Measurements from ENCODE around the gene ZNF559. TPM values are rescaled to one million over a fixed set of nuclear protein-coding genes. Genes with fewer than 3 reads are reported as not detected.

ZNF559 gene
- total and polyA plus RNA-seq, 2 of the 8 experiments (the other 6 are each of a cell fraction or from before 2014, with no cell fraction given): 10.2 to 17.6 TPM

GRCh38 chr19:9313756-9314155 lies 10.2 kb upstream of the ZNF559 start:
- no peak overlapping the region for H3K23ac ChIP-seq (ENCODE audit: insufficient read length)
- H3K79me1 ChIP-seq (ENCODE audit: low read depth, low read length): no peaks in the 10 kb centered on the region
- H3K36me3 ChIP-seq (ENCODE audit: control insufficient read depth in 2 of 4, insufficient read depth in 4 of 4, low read length in 3 of 4): no peaks in the 10 kb centered on the region
- no peak overlapping the region for H3K9ac ChIP-seq (replicated peaks in 1 of 4; ENCODE audit: extremely low read depth in 1 of 4, low read depth in 3 of 4, low read length in 3 of 4)
- H2AK5ac ChIP-seq (ENCODE audit: low read depth, low read length): no peak overlapping the region
- WGBS, 2 experiments (ENCODE audit: extremely low coverage in 1 of 2, insufficient coverage in 1 of 2, insufficient read length in 1 of 2, insufficient replicate concordance in 2 of 2, low coverage in 1 of 2, low lambda C conversion rate in 2 of 2, missing lambda C conversion rate in 1 of 2): 81% methylated on average over 4 of the region's 4 CpGs; no CpG with 5 or more reads in 1 of the 2 experiments
- no peak overlapping the region for H3K27ac ChIP-seq (ENCODE audit: low read depth, low read length)
- no peak overlapping the region for H2BK120ac ChIP-seq (replicated peaks; ENCODE audit: low read depth, low read length)
- no peak overlapping the region for H4K91ac ChIP-seq (replicated peaks; ENCODE audit: insufficient read length, low read length)
- no peak overlapping the region for H2BK12ac ChIP-seq (ENCODE audit: low read depth, low read length)
- ChIA-PET POLR2A (ENCODE audit: partially characterized antibody) (no interaction called here), CTCF (ENCODE audit: partially characterized antibody) (interaction anchor here (0.6 kb wide), 1 partner anchor 19 kb away, joined by 3 read pairs; no protein-coding TSS in a partner anchor)
- DNase-seq (ENCODE audit: low read depth in 1 of 2, low spot score in 2 of 2) (no peak), FAIRE-seq (no peak)
- no peak overlapping the region for H4K5ac ChIP-seq (ENCODE audit: insufficient read length, low read depth, low read length)
- H3K18ac ChIP-seq (ENCODE audit: extremely low read depth, low read length): no peak overlapping the region
- H3K9me3 ChIP-seq (ENCODE audit: insufficient read depth in 2 of 2, low read depth in 1 of 2, low read length in 1 of 2): peaks cover 28 to 50% of the 10 kb centered on the region in 2 experiments
- H3K79me2 ChIP-seq (ENCODE audit: control insufficient read depth in 1 of 2, insufficient read depth in 2 of 2, low read length in 2 of 2): no peaks in the 10 kb centered on the region
- no peak overlapping the region for H3K4me3 ChIP-seq (ENCODE audit: extremely low read depth in 1 of 4, insufficient read depth in 2 of 4, low read depth in 3 of 4, low read length in 4 of 4)
- H3K4me2 ChIP-seq (ENCODE audit: insufficient read depth in 1 of 2, low read depth in 2 of 2, low read length in 2 of 2): no peak overlapping the region
- no peak overlapping the region for H3K4ac ChIP-seq (replicated peaks; ENCODE audit: insufficient read length, low read depth, low read length)
- H2BK5ac ChIP-seq (ENCODE audit: low read depth, low read length): no peak overlapping the region
- H3K4me1 ChIP-seq (replicated peaks in 1 of 4; ENCODE audit: control insufficient read depth in 3 of 4, insufficient read depth in 4 of 4, low read length in 3 of 4): peaks cover 0 to 2% (median 0%) of the 10 kb centered on the region in 4 experiments; a peak in 1 of 7 replicates
- no peak overlapping the region for H2BK15ac ChIP-seq (ENCODE audit: low read length)
- H3K27me3 ChIP-seq (replicated peaks in 1 of 4; ENCODE audit: control insufficient read depth in 3 of 4, extremely low read depth in 1 of 4, insufficient read depth in 3 of 4, low read length in 3 of 4): no peaks in the 10 kb centered on the region
- H3K23me2 ChIP-seq (ENCODE audit: low read depth, low read length): peaks cover 5% of the 10 kb centered on the region; the same call in 1 of the 2 replicates
- no peak overlapping the region for H4K8ac ChIP-seq (ENCODE audit: extremely low read depth, insufficient read depth, low read length)
- H3K14ac ChIP-seq (ENCODE audit: insufficient read length): no peak overlapping the region
- H2BK20ac ChIP-seq (ENCODE audit: low read length): no peak overlapping the region
- no peak overlapping the region for H2AFZ ChIP-seq (ENCODE audit: low read length)
- H4K20me1 ChIP-seq (replicated peaks in 1 of 2; ENCODE audit: control insufficient read depth in 1 of 2, insufficient read depth in 2 of 2, low read length in 2 of 2): no peaks in the 10 kb centered on the region
- H3K56ac ChIP-seq (replicated peaks; ENCODE audit: insufficient read length, low read depth, low read length): no peak overlapping the region
- TF ChIP-seq RXRA (IDR thresholded peaks at IDR 0.05; ENCODE audit: insufficient read depth, low read depth, low read length): no peak
- no peak for TF ChIP-seq HDAC2 (IDR thresholded peaks at IDR 0.05; ENCODE audit: borderline replicate concordance in 1 of 2, low read depth in 2 of 2, low read length in 2 of 2)
- no peak for TF ChIP-seq MAFK (IDR thresholded peaks at IDR 0.05; ENCODE audit: low read depth, low read length)
- TF ChIP-seq CBX5 (IDR thresholded peaks at IDR 0.05; ENCODE audit: low read depth, low read length): no peak
- no peak for TF ChIP-seq CREB1 (IDR thresholded peaks at IDR 0.05)
- no peak for TF ChIP-seq POLR2AphosphoS5 (IDR thresholded peaks at IDR 0.05; ENCODE audit: low read depth, low read length)
- TF ChIP-seq SP1 (IDR thresholded peaks at IDR 0.05; ENCODE audit: low read depth, low read length): no peak
- no peak for TF ChIP-seq RNF2 (IDR thresholded peaks at IDR 0.05; ENCODE audit: borderline replicate concordance, low read depth, low read length, missing control alignments, poor library complexity, severe bottlenecking)
- no peak for TF ChIP-seq SRF (IDR thresholded peaks at IDR 0.05; ENCODE audit: low read depth, low read length)
- TF ChIP-seq RBBP5 (IDR thresholded peaks at IDR 0.05; ENCODE audit: borderline replicate concordance, low read depth, low read length): no peak
- no peak for TF ChIP-seq SIX5 (IDR thresholded peaks at IDR 0.05; ENCODE audit: low read depth, low read length)
- no peak for TF ChIP-seq RFX5 (IDR thresholded peaks at IDR 0.05; ENCODE audit: borderline replicate concordance, low read depth, low read length)
- no peak for TF ChIP-seq EZH2 (IDR thresholded peaks at IDR 0.05; ENCODE audit: low read depth, low read length, severe bottlenecking)
- no peak for TF ChIP-seq CTBP2 (IDR thresholded peaks at IDR 0.05; ENCODE audit: borderline replicate concordance, insufficient read depth, insufficient read length, low read length)

Data from H1 (cell line).